ENCODE data around the gene PRKCZ.

- TF ChIP-seq EZH2 (IDR thresholded peaks at IDR 0.05; ENCODE audit: insufficient read depth, poor library complexity, severe bottlenecking) (no peak), EZH2phosphoT487 (IDR thresholded peaks at IDR 0.05; ENCODE audit: insufficient read depth, low read depth) (no peak)
Observed at GRCh38 chr1:2215909-2216766, 165.9 kb downstream of the PRKCZ start.

Data from GM23248 (cell line).